Trophoblast cell (in vitro differentiated cells and primary cell): ENCODE data around the gene FKBP14. TPM values are rescaled to one million over a fixed set of nuclear protein-coding genes. Genes with fewer than 3 reads are reported as not detected.

Source experiments
- DNase-seq, 2 donors: peaks; one replicate each; pipeline ENCODE4 v3.0.0-alpha.2; 2016
- H2AFZ ChIP-seq: 2 replicates; pipeline ENCODE4 v1.6.1; 2013; ENCODE audit warnings: low read length, moderate library complexity, mild to moderate bottlenecking; ENCODE audit not compliant: insufficient read depth, poor library complexity
- H2AK5ac ChIP-seq: 2 replicates; pipeline ENCODE4 v1.6.1; 2013; ENCODE audit warnings: mild to moderate bottlenecking, low read length
- H2BK120ac ChIP-seq: 2 replicates; pipeline ENCODE4 v1.6.1; 2013; ENCODE audit warnings: low read length, mild to moderate bottlenecking, moderate library complexity; ENCODE audit not compliant: insufficient read depth, poor library complexity
- H2BK12ac ChIP-seq: 2 replicates; pipeline ENCODE4 v1.6.1; 2013; ENCODE audit warnings: mild to moderate bottlenecking, low read length, moderate library complexity
- H2BK5ac ChIP-seq: 2 replicates; pipeline ENCODE4 v1.6.1; 2013; ENCODE audit warnings: low read length, low read depth, moderate library complexity, mild to moderate bottlenecking; ENCODE audit not compliant: poor library complexity
- H3K14ac ChIP-seq: 2 replicates; pipeline ENCODE4 v1.6.1; 2013; ENCODE audit warnings: mild to moderate bottlenecking, low read length
- H3K18ac ChIP-seq: 2 replicates; pipeline ENCODE4 v1.6.1; 2013; ENCODE audit warnings: mild to moderate bottlenecking, low read length
- H3K23ac ChIP-seq: 2 replicates; pipeline ENCODE4 v1.6.1; 2013; ENCODE audit warnings: low read length
- H3K27ac ChIP-seq: 2 replicates; pipeline ENCODE4 v1.5.1; 2013; ENCODE audit warnings: low read depth, mild to moderate bottlenecking, inconsistent platforms, low read length, moderate library complexity
- H3K27me3 ChIP-seq: 2 replicates; pipeline ENCODE4 v1.6.1; 2013; ENCODE audit warnings: inconsistent platforms, mild to moderate bottlenecking, low read length, moderate library complexity; ENCODE audit not compliant: insufficient read depth
- H3K36me3 ChIP-seq, 2 experiments: 1 replicate in 1 of 2; 2 replicates in 1 of 2; pipeline ENCODE4 v1.6.1; 2013; ENCODE audit warnings: low read length in 2 of 2, mild to moderate bottlenecking in 2 of 2, moderate library complexity in 1 of 2; ENCODE audit not compliant: insufficient read depth in 2 of 2, control insufficient read depth in 1 of 2
- H3K4ac ChIP-seq: 2 replicates; pipeline ENCODE4 v1.6.1; 2013; ENCODE audit warnings: low read depth, mild to moderate bottlenecking, low read length, moderate library complexity
- H3K4me1 ChIP-seq, 2 experiments: 1 replicate in 1 of 2; 2 replicates in 1 of 2; pipeline ENCODE4 v1.6.1; 2013; ENCODE audit warnings: low read length in 2 of 2, mild to moderate bottlenecking in 2 of 2, moderate library complexity in 1 of 2; ENCODE audit not compliant: insufficient read depth in 2 of 2, control insufficient read depth in 1 of 2
- H3K4me2 ChIP-seq: 2 replicates; pipeline ENCODE4 v1.6.1; 2013; ENCODE audit warnings: inconsistent platforms, mild to moderate bottlenecking, low read length, moderate library complexity
- H3K4me3 ChIP-seq: 2 replicates; pipeline ENCODE4 v1.5.1; 2013; ENCODE audit warnings: mild to moderate bottlenecking, low read depth, low read length, inconsistent platforms
- H3K79me1 ChIP-seq: one replicate; pipeline ENCODE4 v1.6.1; 2013; ENCODE audit warnings: low read length
- H3K79me2 ChIP-seq: 2 replicates; pipeline ENCODE4 v1.6.1; 2013; ENCODE audit warnings: low read length, mild to moderate bottlenecking; ENCODE audit not compliant: control insufficient read depth, insufficient read depth, poor library complexity
- H3K9ac ChIP-seq: 2 replicates; pipeline ENCODE4 v1.6.1; 2013; ENCODE audit warnings: mild to moderate bottlenecking, low read length
- H3K9me3 ChIP-seq: 2 replicates; pipeline ENCODE4 v1.6.1; 2013; ENCODE audit warnings: low read depth, mild to moderate bottlenecking, control low read depth, inconsistent platforms, low read length; ENCODE audit not compliant: insufficient read depth
- H4K12ac ChIP-seq: 2 replicates; pipeline ENCODE4 v1.6.1; 2013; ENCODE audit warnings: low read depth, mild to moderate bottlenecking, low read length, moderate library complexity
- H4K8ac ChIP-seq: 2 replicates; pipeline ENCODE4 v1.6.1; 2013; ENCODE audit warnings: low read depth, mild to moderate bottlenecking, low read length, moderate library complexity
- H4K91ac ChIP-seq: one replicate; pipeline ENCODE4 v1.6.1; 2013; ENCODE audit warnings: low read depth, mild to moderate bottlenecking, low read length, moderate library complexity
- WGBS: extraction: QIAGEN DNeasy Blood & Tissue Kit; methylation state at CpG from one replicate; pipeline ENCODE4 v1.1.7; 2013; ENCODE audit warnings: missing lambda C conversion rate; ENCODE audit not compliant: insufficient read length, insufficient coverage; ENCODE audit errors: extremely low coverage; 5-methylcytosine and 5-hydroxymethylcytosine counted together
- polyA plus RNA-seq: library from polyadenylated mRNA; stranded (reverse); fragments of 200-250 nt; gene quantifications from 2 replicates; pipeline ENCODE4 v1.2.3, GENCODE V29; 2013

Gene FKBP14
- 41.6 and 44.7 TPM in 2 replicates for polyA plus RNA-seq

GRCh38 chr7:30026229-30027064, at the start of gene FKBP14:
TSS of gene FKBP14 (minus strand) at chr7:30026702. CDS start at chr7:30026508, 194 bp downstream.
- H4K8ac ChIP-seq = peak within 1 kb of the TSS; percentile 91

GRCh38 chr7:30074422-30075030, 48.0 kb upstream of the FKBP14 start:
- H3K14ac ChIP-seq = no peak overlapping the region
- no peak overlapping the region for H2AFZ ChIP-seq
- no peak overlapping the region for H3K4me2 ChIP-seq
- H3K9ac ChIP-seq = no peak overlapping the region
- H4K91ac ChIP-seq = no peak overlapping the region
- H4K12ac ChIP-seq = no peak overlapping the region
- H3K23ac ChIP-seq = no peak overlapping the region
- no peaks in the 10 kb centered on the region for H3K79me2 ChIP-seq
- no peak overlapping the region for H4K8ac ChIP-seq
- no peak overlapping the region for H2BK12ac ChIP-seq
- H3K18ac ChIP-seq = no peak overlapping the region
- no peak overlapping the region for H3K4me3 ChIP-seq
- no CpG with 5 or more reads among the region's 1 CpG for WGBS
- no peaks in the 10 kb centered on the region for H3K79me1 ChIP-seq
- H3K36me3 ChIP-seq = peaks cover 7 to 16% of the 10 kb centered on the region in 2 experiments
- no peak overlapping the region for H2BK5ac ChIP-seq
- no peaks in the 10 kb centered on the region for H3K27me3 ChIP-seq
- no peak overlapping the region for H3K27ac ChIP-seq
- DNase-seq = peak; percentile 43 to 80
- no peaks in the 10 kb centered on the region for H3K9me3 ChIP-seq
- no peak overlapping the region for H2BK120ac ChIP-seq
- no peak overlapping the region for H3K4ac ChIP-seq
- no peak overlapping the region for H2AK5ac ChIP-seq
- no peaks in the 10 kb centered on the region for H3K4me1 ChIP-seq

More at GRCh38 chr7:30026229-30027064, at the start of gene FKBP14:
- Histone ChIP-seq H3K27me3 (no peaks in the 10 kb centered on the region), H3K4me2 (peak within 1 kb of the TSS; percentile 88), H3K9me3 (no peaks in the 10 kb centered on the region), H3K4me1 (peaks cover 2 to 8% of the 10 kb centered on the region in 2 experiments), H3K23ac (no peak within 1 kb of the TSS), H2BK12ac (peak within 1 kb of the TSS; percentile 43), H3K36me3 (peaks cover 0 to 3% of the 10 kb centered on the region in 2 experiments), H3K4me3 (peak within 1 kb of the TSS; percentile 70), H2AFZ (peak within 1 kb of the TSS; percentile 98), H4K91ac (peak within 1 kb of the TSS; percentile 76), H3K79me2 (peaks cover 14% of the 10 kb centered on the region), H2BK120ac (peak within 1 kb of the TSS; percentile 63), H2AK5ac (no peak within 1 kb of the TSS), H2BK5ac (peak within 1 kb of the TSS; percentile 78), H3K27ac (peak within 1 kb of the TSS; percentile 36), H3K4ac (no peak within 1 kb of the TSS), H3K9ac (peak within 1 kb of the TSS; percentile 82), H4K12ac (peak within 1 kb of the TSS; percentile 86), H3K14ac (peak within 1 kb of the TSS; percentile 41), H3K79me1 (peaks cover 16% of the 10 kb centered on the region), H3K18ac (peak within 1 kb of the TSS; percentile 46)
- DNase-seq = peak; percentile 99 to 100
- no CpG with 5 or more reads among the region's 35 CpGs for WGBS

GRCh38 chr7:30072735-30073134, 46.2 kb upstream of the FKBP14 start:
- Histone ChIP-seq H3K4me2 (no peak overlapping the region), H3K79me1 (no peaks in the 10 kb centered on the region), H3K9me3 (no peaks in the 10 kb centered on the region), H3K9ac (no peak overlapping the region), H2BK5ac (no peak overlapping the region), H2BK120ac (no peak overlapping the region), H3K36me3 (peaks cover 4 to 8% of the 10 kb centered on the region in 2 experiments), H3K27me3 (no peaks in the 10 kb centered on the region), H3K18ac (no peak overlapping the region), H3K4ac (no peak overlapping the region), H2AFZ (no peak overlapping the region), H3K27ac (no peak overlapping the region), H3K14ac (no peak overlapping the region), H4K12ac (no peak overlapping the region), H3K23ac (no peak overlapping the region), H4K8ac (no peak overlapping the region), H3K4me3 (no peak overlapping the region), H3K4me1 (peaks cover 4 to 5% of the 10 kb centered on the region in 2 experiments), H3K79me2 (no peaks in the 10 kb centered on the region), H4K91ac (no peak overlapping the region), H2BK12ac (no peak overlapping the region), H2AK5ac (no peak overlapping the region)
- no peak for DNase-seq
- WGBS = no CpG with 5 or more reads among the region's 1 CpG

- no peaks in the 10 kb centered on the region for H3K79me1 ChIP-seq
- H3K27me3 ChIP-seq = no peaks in the 10 kb centered on the region
- H3K18ac ChIP-seq = no peak overlapping the region
- no peak overlapping the region for H4K8ac ChIP-seq
- H4K12ac ChIP-seq = no peak overlapping the region
- no CpG with 5 or more reads among the region's 1 CpG for WGBS
- no peak overlapping the region for H2AFZ ChIP-seq
- no peaks in the 10 kb centered on the region for H3K9me3 ChIP-seq
- H3K79me2 ChIP-seq = no peaks in the 10 kb centered on the region
- H4K91ac ChIP-seq = no peak overlapping the region
- H2BK5ac ChIP-seq = no peak overlapping the region
- H3K4me3 ChIP-seq = no peak overlapping the region
- H3K4ac ChIP-seq = no peak overlapping the region
- H3K4me2 ChIP-seq = no peak overlapping the region
- H3K9ac ChIP-seq = no peak overlapping the region
- H3K4me1 ChIP-seq = peaks cover 4 to 5% of the 10 kb centered on the region in 2 experiments
- peaks cover 4 to 11% of the 10 kb centered on the region in 2 experiments for H3K36me3 ChIP-seq
- H2BK12ac ChIP-seq = no peak overlapping the region
- DNase-seq = no peak
- H3K23ac ChIP-seq = no peak overlapping the region
- H2AK5ac ChIP-seq = no peak overlapping the region
- no peak overlapping the region for H3K27ac ChIP-seq
- no peak overlapping the region for H2BK120ac ChIP-seq
- H3K14ac ChIP-seq = no peak overlapping the region
These were observed 43.5 kb upstream of the FKBP14 start for GRCh38 chr7:30070052-30070451.
